Transverse colon (tissue), 4 donors: Measurements from ENCODE around the gene MAN1C1.

Experiments used
- CTCF ChIP-seq, 5 experiments: fragments of 200-600 bp in 3 of 5; fragments of 450-650 bp in 2 of 5; sonication (generic) in 3 of 5; IDR thresholded peaks; 1 replicate in 2 of 5; 2 replicates in 3 of 5; pipeline ENCODE4 v1.5.1; 2016 to 2017; ENCODE audit warnings: antibody characterized with exemption in 5 of 5, inconsistent platforms in 3 of 5, mild to moderate bottlenecking in 2 of 5, moderate library complexity in 1 of 5
- EP300 ChIP-seq: sonication (generic); formaldehyde crosslinking; IDR thresholded peaks from one replicate; pipeline ENCODE4 v1.6.1; 2017; ENCODE audit warnings: antibody characterized with exemption, low read depth
- POLR2A ChIP-seq: fragments of 450-650 bp; IDR thresholded peaks from one replicate; pipeline ENCODE4 v1.6.1; 2016; ENCODE audit warnings: antibody characterized with exemption, mild to moderate bottlenecking, moderate library complexity
- POLR2AphosphoS5 ChIP-seq, 3 donors: sonication (generic); formaldehyde crosslinking; IDR thresholded peaks; one replicate each; pipeline ENCODE4 v1.6.1; 2016; ENCODE audit warnings: antibody characterized with exemption in 3 of 3

DNA sequence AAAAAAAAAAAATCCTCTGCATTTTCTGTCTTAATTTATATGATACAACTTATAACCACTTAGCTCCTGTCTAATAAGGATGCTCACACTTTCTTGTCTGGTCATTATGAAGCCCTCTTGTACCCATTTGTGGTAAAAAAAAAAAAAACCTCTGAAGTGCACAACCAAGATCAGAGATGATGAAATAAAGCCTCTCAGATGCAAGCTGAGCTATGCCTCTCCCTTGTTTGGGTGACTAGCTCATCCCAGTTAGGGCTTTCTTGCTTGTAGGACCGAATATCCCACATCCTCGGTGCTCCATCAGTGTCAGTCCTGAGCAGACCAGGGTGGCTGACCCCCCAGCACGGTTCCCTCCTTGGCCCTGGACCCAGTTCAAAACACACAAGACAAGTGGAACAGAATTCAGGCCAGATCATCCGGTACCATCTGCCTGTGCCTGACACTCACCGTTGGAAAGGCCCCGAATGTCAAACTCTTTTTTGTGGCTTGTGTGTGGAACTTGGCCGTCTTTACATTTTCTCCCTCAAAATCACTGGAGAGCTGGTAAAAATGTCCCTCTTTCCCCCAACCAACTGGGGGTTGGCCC lies 177.1 kb downstream of the MAN1C1 start:
- TF ChIP-seq EP300 (no peak), CTCF (IDR thresholded peaks at IDR 0.05) (no peak), POLR2A (no peak), POLR2AphosphoS5 (IDR thresholded peaks at IDR 0.05) (no peak)
